HepG2 (cell line): Measurements from ENCODE around the gene KLRD1.

Experiments
- CREB1 ChIP-seq, 2 experiments: fragments of 450-650 bp in 1 of 2; IDR thresholded peaks; 2 replicates each; pipeline ENCODE4 v1.6.1; 2016 to 2017; ENCODE audit warnings: control low read depth in 1 of 2, mild to moderate bottlenecking in 1 of 2, missing compliant biosample characterization in 1 of 2, missing genetic modification characterization in 1 of 2
- HOXA5 ChIP-seq: sonication (generic); formaldehyde crosslinking; IDR thresholded peaks from 2 replicates; pipeline ENCODE4 v1.4.0; 2020; ENCODE audit warnings: missing genetic modification reagents
- PAX8 ChIP-seq: sonication (generic); formaldehyde crosslinking; IDR thresholded peaks from 2 replicates; pipeline ENCODE4 v1.8.0; 2022; ENCODE audit warnings: mild to moderate bottlenecking, missing genetic modification reagents, borderline replicate concordance
- POLR2A ChIP-seq, 2 experiments: IDR thresholded peaks; 2 replicates each; pipeline ENCODE4 v1.6.1; 2011; ENCODE audit warnings: low read depth in 2 of 2, low read length in 2 of 2, mild to moderate bottlenecking in 1 of 2, moderate library complexity in 1 of 2; ENCODE audit not compliant: insufficient read depth in 1 of 2
- POLR2AphosphoS2 ChIP-seq: IDR thresholded peaks from 2 replicates; pipeline ENCODE4 v1.6.1; 2011; ENCODE audit warnings: low read depth, low read length, improper control_type of control experiment
- ZNF207 ChIP-seq: fragments of 450-650 bp; IDR thresholded peaks from 2 replicates; pipeline ENCODE4 v1.6.1; 2016; ENCODE audit warnings: antibody characterized with exemption, borderline replicate concordance
- TF ChIP-seq, protein P1 (sequence below): sonication (generic); formaldehyde crosslinking; IDR thresholded peaks from 2 replicates; pipeline ENCODE4 v1.5.0; 2020; ENCODE audit warnings: mild to moderate bottlenecking, missing genetic modification reagents, moderate library complexity

DNA sequence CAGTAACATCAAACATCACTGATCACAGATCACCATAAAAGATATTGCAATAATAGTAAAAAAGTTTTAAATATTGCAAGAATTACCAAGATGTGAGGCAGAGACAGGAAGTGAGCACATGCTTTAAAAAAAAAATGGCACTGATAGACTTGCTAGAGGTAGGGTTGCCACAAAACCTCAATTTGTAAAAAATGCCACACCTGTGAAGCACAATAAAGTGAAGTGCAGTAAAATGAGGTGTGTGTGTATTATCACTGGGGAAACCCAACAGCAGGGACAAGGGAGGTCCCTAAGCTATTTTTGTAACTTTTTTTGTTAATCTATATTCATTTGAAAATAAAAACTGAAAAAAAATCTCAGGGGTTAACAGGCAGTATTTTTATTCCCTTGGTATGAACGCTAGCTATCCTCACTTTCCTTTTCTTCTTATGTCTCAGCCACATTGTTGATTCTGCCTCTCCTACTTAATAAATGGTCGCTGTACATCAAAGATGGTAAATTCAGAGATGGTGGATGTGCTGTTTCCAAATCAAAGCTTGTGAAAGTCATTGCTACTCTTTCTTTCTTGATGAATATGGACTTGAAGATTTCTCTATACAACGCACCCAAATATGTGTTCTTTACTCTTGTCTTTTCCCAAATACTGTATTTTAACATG lies 14.0 kb upstream of the KLRD1 start:
- no peak for TF ChIP-seq HOXA5 (CRISPR knock-in tag)
- TF ChIP-seq PAX8 = no peak
- TF ChIP-seq, protein P1, sequence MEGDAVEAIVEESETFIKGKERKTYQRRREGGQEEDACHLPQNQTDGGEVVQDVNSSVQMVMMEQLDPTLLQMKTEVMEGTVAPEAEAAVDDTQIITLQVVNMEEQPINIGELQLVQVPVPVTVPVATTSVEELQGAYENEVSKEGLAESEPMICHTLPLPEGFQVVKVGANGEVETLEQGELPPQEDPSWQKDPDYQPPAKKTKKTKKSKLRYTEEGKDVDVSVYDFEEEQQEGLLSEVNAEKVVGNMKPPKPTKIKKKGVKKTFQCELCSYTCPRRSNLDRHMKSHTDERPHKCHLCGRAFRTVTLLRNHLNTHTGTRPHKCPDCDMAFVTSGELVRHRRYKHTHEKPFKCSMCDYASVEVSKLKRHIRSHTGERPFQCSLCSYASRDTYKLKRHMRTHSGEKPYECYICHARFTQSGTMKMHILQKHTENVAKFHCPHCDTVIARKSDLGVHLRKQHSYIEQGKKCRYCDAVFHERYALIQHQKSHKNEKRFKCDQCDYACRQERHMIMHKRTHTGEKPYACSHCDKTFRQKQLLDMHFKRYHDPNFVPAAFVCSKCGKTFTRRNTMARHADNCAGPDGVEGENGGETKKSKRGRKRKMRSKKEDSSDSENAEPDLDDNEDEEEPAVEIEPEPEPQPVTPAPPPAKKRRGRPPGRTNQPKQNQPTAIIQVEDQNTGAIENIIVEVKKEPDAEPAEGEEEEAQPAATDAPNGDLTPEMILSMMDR (CRISPR knock-in tag) = no peak
- no peak for TF ChIP-seq POLR2AphosphoS2
- no peak for TF ChIP-seq ZNF207
- no peak for TF ChIP-seq CREB1 (IDR thresholded peaks at IDR 0.05)
- TF ChIP-seq CREB1 (CRISPR knock-in tag; IDR thresholded peaks at IDR 0.05) = no peak
- no peak for TF ChIP-seq POLR2A (IDR thresholded peaks at IDR 0.05; ENCODE audit: insufficient read depth in 1 of 2, low read depth in 2 of 2, low read length in 2 of 2)
